DMS53 treated with DMSO at 0.1 percent for 48 hours (cell line): ENCODE data around the gene INSYN2B.

Experiments used
- DNase-seq: peaks from one replicate; lab custom pipeline; 2025; ENCODE audit not compliant: unreplicated experiment; lab: John Stamatoyannopoulos, UW

INSYN2B gene

GRCh38 chr5:169980418-169981053 lies at the start of gene INSYN2B:
INSYN2B (minus strand) TSS chr5:169980495; CDS start chr5:169883898, 96,597 bp downstream.
- peak; percentile 16 for DNase-seq

GRCh38 chr5:170028124-170028523 lies 47.8 kb upstream of the INSYN2B start:
- DNase-seq: no peak

DNA sequence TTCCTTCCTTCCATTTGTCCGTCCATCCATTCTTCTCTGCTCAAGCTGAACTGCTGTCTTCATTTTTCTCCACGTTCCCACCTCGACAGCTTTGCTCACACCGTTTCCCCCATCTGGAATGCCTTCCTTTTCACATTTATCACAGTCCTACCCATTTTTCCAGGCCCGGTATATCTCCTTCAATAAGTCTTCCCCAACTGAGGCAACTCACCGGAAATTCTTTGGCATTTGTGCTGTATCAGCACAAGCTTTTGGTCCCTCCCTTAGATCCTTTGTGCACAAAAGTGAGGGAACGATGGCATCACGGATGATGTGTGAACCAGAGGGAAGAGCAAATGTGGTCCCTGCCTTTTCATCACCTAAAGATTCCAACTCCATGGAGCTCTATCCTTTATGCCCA lies 45.6 kb upstream of the INSYN2B start:
- no peak for DNase-seq

- DNase-seq: no peak
These were observed 41.2 kb upstream of the INSYN2B start for GRCh38 chr5:170021506-170021905.

DNA sequence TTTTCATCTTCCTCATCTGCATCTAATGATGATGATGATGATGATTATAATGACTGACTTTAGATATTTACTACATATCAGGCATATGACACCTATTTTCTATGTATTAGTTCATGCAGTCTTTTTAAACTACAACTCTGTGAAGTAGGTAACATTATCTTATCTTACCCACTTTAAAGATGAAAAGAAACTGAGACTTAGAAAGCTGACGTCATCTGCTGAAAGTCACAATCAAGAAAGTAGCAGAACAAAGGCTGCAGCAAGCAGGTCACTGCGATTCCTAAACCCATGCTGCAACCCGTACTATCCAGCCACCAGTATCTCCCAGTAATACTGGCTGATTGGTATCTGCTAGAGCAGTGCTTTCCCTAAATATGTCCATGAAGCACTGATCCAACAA lies 40.1 kb upstream of the INSYN2B start:
- no peak for DNase-seq

GRCh38 chr5:170012622-170013021 lies 32.3 kb upstream of the INSYN2B start:
- DNase-seq: no peak

GRCh38 chr5:170011751-170012150 lies 31.5 kb upstream of the INSYN2B start:
- DNase-seq: no peak

DNA sequence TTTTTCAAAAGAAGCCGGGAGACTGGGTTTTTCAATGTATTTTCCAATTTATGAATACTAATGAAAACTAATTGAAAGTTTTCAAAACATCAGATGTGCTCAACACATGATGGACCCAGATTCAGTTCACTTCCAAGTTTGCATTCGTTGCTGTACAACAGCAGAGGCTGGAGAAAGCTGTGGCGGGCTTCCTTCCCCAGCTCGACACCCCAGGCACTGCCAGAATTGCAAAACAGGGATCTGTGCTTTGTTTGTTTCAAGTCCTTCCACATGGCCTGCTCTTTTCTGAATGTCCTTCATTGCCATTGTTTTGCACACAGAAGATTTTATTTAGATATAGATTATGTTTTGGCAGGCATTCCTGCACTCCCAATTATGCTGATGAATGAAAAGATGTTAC lies 30.3 kb upstream of the INSYN2B start:
- no peak for DNase-seq

DNA sequence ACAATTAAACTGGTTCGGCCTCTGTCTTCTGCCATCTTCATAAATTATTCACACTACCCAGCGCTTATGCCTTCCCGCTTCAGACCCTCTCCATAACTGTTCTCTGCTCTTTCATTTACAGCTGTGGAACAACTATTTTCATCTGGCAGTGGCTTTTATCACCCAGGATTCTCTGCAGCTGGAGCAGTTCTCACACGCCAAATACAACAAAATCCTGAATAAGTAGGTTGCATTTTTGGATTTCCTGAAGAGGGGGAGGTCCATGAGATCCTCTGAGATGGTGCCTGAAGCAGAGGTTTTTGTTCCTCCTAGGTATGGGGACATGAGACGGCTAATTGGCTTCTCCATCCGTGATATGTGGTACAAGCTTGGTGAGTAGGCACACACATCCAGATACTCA lies 28.1 kb upstream of the INSYN2B start:
- DNase-seq: no peak

DNA sequence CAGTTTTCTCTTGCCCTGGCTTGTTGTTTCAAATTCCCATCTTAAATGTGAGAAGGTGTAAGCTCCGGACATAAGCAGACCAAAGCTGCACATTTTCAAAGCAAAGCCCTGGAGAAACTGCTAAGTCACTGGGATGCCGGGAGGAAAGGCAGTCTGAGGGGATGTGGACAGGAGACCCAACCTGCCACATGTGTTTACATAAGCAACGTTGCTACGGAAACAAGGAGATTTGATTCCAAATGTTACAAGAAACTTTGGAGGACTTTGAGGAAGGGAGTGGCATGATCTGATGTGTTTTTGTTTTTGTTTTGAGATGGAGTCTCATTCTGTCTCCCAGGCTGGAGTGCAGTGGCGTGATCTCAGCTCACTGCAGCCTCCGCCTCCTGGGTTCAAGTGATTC lies 25.7 kb upstream of the INSYN2B start:
- no peak for DNase-seq

DNA sequence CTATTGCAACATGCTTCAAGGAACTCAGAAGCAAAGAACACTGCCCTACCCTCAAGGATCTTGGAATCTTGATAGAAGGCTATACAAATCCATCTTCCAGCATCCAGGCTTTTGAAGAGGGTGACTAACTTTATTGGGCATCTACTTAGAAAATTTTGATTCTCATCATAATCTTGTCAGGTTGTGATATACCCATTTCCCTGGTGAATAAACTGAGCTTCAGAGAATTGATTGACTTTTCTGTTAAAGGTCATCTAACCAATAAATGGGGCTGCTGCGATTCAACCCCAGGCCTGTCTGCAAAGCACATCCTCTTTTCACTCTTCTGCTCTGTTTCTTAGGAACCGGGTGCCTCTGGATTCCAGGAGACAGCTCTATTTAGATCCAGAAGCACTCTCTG lies 19.9 kb upstream of the INSYN2B start:
- no peak for DNase-seq

DNA sequence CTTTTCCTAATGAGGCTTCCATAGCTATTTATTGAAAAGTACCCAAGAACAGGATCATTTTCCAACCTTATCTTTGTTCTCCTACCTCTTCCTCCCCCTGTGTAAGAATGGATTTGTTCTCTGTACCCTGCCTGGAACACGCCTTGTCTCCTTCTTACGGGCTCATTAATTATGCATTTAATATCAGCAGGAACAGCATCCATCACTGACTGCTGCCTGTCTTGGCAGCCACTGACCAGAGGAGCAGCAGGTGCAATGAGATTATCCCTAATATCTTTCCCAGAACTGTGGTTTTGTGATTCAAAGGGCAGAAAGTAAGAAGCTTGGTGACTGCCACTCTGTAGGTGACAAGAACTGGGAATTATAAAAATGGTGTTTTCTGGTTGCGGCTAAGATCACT lies 19.3 kb upstream of the INSYN2B start:
- DNase-seq: no peak

DNA sequence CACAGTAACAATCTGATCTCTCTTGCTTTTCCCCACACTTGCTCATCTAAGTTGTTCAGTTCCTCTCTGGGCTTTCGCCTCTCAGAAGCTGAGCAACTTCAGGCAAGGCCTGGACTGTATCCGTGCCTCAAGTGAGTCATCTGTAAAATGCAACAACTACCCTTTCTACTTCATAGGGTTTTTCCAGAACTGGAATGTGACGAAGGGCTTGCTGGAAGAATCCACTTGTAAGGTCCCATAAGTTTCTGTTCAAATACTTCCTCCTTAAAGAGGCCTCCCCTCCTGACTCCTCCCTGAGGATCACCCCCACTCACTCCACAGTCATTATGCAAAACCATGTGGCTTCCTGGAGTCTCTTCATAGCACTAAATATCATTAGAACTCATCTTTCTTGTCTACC lies 17.5 kb upstream of the INSYN2B start:
- no peak for DNase-seq

- DNase-seq: no peak
These were observed 13.1 kb upstream of the INSYN2B start for GRCh38 chr5:169993485-169993790.

DNA sequence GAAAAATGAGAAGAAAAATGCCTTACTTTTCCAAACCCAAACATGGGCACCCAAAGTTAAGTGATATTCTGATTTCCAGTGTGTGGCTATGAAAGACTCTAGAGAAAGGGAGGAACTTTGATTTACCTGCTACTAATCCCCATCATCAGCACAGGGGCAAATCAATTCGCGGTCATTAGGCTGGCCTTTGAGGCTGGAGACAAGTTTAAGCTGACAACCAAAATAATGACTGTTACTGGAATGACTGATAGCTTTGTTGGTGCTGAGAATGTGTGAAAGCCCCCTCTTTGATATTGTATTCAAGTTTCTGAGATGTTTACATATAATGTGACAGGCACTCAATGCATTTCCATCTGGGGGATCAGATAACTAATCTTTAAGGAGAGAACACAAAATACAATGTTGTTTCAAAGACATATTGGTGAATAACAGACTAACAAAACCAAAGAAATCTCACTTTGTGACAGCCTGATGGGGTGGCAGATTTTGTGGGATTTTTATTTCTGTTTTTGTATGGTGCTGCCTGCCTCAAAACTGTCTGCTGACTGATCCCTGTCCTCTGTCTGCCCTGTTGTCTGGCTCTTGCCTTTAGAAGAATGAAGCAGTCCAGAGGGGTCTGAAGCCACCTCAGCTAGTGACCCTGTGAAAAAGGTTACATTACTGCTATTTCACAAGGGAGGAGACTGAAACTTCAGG lies 12.6 kb upstream of the INSYN2B start:
- DNase-seq: no peak

DNA sequence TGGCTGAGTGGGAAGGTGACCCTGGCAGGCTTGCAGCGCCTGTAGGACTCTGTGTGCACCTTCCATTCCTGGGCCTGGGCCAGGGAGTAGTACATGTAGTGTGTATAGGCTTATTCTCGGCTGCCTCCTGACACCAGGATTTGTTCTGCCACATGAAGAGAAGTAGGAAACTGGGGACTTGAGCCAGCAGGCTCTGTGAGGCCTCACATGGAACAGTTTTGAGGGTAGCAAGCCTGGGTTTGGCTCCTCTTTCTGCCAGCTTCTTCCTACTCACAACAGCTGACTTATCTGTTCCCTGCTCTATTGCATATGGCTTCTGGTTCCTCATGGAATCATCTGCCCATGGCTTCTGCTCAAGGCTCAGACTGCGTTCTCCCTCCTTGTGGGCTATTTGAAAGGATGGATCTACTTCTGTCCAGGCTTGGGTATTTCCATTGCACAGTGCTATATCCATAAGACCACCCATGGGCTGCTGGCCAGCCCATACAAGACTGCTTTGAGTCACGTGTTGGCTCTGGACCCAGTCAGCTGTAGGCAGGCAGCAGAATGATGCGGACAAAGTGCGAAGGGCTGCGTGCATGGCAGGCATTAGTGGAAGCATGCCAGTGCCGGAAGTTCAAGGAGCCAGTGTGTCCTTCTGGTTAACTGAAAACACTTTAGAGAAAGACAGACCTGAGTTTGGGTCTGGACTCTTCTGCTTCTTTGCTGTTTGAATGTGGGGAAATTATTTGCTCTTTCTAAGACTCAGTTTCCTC lies 11.0 kb upstream of the INSYN2B start:
- DNase-seq: no peak

DNA sequence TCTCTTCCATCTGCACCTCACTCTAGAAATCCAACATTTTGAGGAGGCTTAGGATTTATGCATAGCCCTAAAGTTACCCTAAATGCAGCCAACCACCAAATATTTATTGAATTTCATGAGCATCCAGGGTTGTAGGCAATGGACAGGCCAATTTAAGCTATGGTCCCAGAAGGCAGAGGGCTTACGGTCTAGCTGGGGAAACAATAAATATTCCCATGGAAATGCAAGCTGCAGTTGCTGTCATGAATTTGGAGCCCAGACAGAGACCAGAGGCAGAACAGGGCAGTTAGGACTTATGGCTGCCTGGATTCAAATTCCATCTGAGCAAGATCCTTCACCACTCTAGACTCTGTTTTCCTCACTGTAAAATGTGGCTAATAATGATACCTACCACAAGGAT lies 9.1 kb upstream of the INSYN2B start:
- DNase-seq: no peak

DNA sequence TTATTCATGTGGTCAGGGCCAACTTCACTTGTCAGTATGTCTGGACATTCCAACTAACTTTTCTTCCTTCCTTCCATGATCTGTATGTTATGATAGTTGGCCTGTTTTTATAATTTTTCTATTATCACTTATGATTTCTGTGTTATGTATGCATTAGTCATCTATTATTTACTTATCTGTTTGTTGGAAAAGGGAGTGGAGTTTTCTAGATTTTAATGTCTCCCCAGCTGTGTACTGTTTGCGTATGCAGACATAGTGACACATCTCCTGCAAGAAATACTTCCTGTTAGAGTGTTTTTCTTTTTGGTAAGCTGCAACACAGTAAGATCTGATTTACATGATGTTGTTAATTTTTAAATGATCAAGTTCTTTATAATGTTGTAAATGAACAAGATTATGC lies 8.7 kb upstream of the INSYN2B start:
- DNase-seq: no peak

DNA sequence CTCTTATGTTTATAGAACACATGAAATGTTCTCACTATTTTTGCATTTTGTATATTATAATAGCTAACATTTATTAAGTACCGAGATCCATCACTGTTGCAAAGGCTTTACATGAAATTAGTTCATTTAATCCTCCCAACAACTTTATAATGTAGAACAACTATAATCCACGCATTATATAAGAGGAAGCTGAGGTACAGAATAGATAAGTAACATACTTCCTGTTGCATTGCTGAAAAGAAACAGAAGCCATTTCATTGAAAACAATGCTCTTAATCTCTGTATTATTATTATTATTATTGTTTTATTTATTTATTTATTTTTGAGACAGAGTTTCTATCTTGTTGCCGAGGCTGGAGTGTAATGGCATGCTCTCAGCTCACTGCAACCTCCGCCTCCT lies 7.9 kb upstream of the INSYN2B start:
- DNase-seq: no peak

GRCh38 chr5:169979871-169980270 lies 424 bp downstream of the INSYN2B start:
- DNase-seq: no peak

DNA sequence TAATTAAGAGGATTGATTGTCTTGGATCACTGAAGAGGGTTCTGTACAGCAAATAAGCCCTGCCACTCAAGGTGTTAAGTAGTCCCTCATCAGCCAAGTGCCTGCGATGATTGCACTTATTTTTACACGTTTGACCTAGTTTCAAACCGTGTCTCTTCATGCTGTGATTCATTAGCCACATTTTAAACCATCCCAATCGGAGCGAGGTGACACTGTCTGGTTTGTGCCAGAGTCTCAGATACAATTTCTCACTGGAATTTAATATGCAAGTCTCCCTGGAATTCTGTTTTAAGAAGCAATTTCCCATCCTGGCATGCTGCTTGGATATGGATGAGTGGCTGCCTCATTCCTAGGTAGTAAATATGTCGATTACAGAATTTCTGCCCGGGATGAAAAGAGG lies 1.6 kb downstream of the INSYN2B start:
- no peak for DNase-seq

- no peak for DNase-seq
These were observed 6.0 kb downstream of the INSYN2B start for GRCh38 chr5:169974121-169974770.
